ENCODE results near the gene PIPOX. TPM values are rescaled to one million over a fixed set of nuclear protein-coding genes. Genes with fewer than 3 reads are reported as not detected.

The PIPOX gene
- total and polyA plus RNA-seq, 2 of the 13 experiments (the other 11 are each of a cell fraction or from before 2014, with no cell fraction given) = 87.3 to 154 TPM

- TF ChIP-seq ZBTB33 (CRISPR knock-in tag; IDR thresholded peaks at IDR 0.05) (no peak; the same call in 1 of the 2 replicates), SAFB2 (CRISPR knock-in tag; IDR thresholded peaks at IDR 0.05; ENCODE audit: borderline replicate concordance, low read depth) (no peak), ARID4A (CRISPR knock-in tag; IDR thresholded peaks at IDR 0.05; ENCODE audit: borderline replicate concordance) (peak; percentile 90), ZMYM4 (CRISPR knock-in tag; IDR thresholded peaks at IDR 0.05) (peak; percentile 81), ZNF660 (CRISPR knock-in tag; IDR thresholded peaks at IDR 0.05; ENCODE audit: borderline replicate concordance, low read depth) (no peak), MIXL1 (CRISPR knock-in tag; IDR thresholded peaks at IDR 0.05) (peak; percentile 79; the same call in 1 of the 2 replicates), SOX5 (CRISPR knock-in tag; IDR thresholded peaks at IDR 0.05; ENCODE audit: borderline replicate concordance) (peak; percentile 63; the same call in 1 of the 2 replicates), KIAA2018 (CRISPR knock-in tag; IDR thresholded peaks at IDR 0.05; ENCODE audit: borderline replicate concordance) (no peak), ZNF839 (CRISPR knock-in tag; IDR thresholded peaks at IDR 0.05; ENCODE audit: borderline replicate concordance) (no peak)
- TF ChIP-seq, protein P1, sequence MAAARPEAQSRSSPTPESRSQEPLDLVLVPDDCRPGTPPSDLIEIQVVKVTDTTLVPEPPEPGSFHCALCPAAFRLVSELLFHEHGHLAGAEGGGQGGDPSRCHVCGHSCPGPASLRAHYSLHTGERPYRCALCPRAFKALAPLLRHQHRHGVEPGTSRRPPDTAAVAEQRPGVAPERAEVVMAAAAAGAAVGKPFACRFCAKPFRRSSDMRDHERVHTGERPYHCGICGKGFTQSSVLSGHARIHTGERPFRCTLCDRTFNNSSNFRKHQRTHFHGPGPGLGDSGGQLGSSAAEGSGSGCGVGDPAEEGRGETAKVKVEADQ (CRISPR knock-in tag; IDR thresholded peaks at IDR 0.05; ENCODE audit: borderline replicate concordance) = peak; percentile 61; the same call in 1 of the 2 replicates
Observed at GRCh38 chr17:29005936-29006511, 36.9 kb upstream of the PIPOX start, which contains the start of gene SEZ6 (continued).
